Thoracic aorta (tissue), 2 donors: ENCODE measurements around the gene SORCS1. TPM values are rescaled to one million over a fixed set of nuclear protein-coding genes. Genes with fewer than 3 reads are reported as not detected.

Experiments
- ATAC-seq: fragments of 150-250 bp; one replicate; pipeline ENCODE4 v1.8.0; 2017; ENCODE audit warnings: low read depth; ENCODE audit not compliant: insufficient number of reproducible peaks, low FRiP score
- DNase-seq: peaks from one replicate; pipeline ENCODE4 v3.0.0-alpha.2; 2020; ENCODE audit warnings: low spot score
- H3K27ac ChIP-seq, 2 donors: fragments of 200-600 bp; sonication (generic); 1 replicate in 1 of 2; 2 replicates in 1 of 2; pipeline ENCODE4 v1.5.1; 2016; ENCODE audit warnings: mild to moderate bottlenecking in 2 of 2, moderate library complexity in 2 of 2
- H3K27me3 ChIP-seq: fragments of 200-600 bp; sonication (generic); replicated peaks from 2 replicates; pipeline ENCODE4 v1.6.0; 2016; ENCODE audit warnings: mild to moderate bottlenecking; ENCODE audit not compliant: insufficient read depth
- H3K36me3 ChIP-seq: fragments of 200-600 bp; sonication (generic); one replicate; pipeline ENCODE4 v1.5.1; 2016
- H3K4me1 ChIP-seq, 2 donors: fragments of 200-600 bp; sonication (generic); 1 replicate in 1 of 2; 2 replicates in 1 of 2; pipeline versions ENCODE4 v1.5.1 to v1.6.0; 2016; ENCODE audit warnings: low read depth in 2 of 2, mild to moderate bottlenecking in 1 of 2; ENCODE audit not compliant: control insufficient read depth in 1 of 2
- H3K4me3 ChIP-seq: fragments of 200-600 bp; sonication (generic); 2 replicates; pipeline ENCODE4 v1.5.1; 2016; ENCODE audit warnings: mild to moderate bottlenecking
- H3K9me3 ChIP-seq: fragments of 200-600 bp; sonication (generic); 2 replicates; pipeline ENCODE4 v1.5.1; 2016
- CTCF ChIP-seq: fragments of 200-600 bp; sonication (generic); IDR thresholded peaks from one replicate; pipeline ENCODE4 v1.5.1; 2019; ENCODE audit warnings: antibody characterized with exemption
- total RNA-seq, 2 donors: library from RNA; depleted of rRNA; stranded (reverse); fragments of >200 nt; gene quantifications; one replicate each; pipeline versions ENCODE4 v1.1.0 to v1.2.3, GENCODE V29; 2016

SORCS1 gene
- total RNA-seq, 2 donors from 2014 or later = 0.27 to 1.1 TPM

DNA sequence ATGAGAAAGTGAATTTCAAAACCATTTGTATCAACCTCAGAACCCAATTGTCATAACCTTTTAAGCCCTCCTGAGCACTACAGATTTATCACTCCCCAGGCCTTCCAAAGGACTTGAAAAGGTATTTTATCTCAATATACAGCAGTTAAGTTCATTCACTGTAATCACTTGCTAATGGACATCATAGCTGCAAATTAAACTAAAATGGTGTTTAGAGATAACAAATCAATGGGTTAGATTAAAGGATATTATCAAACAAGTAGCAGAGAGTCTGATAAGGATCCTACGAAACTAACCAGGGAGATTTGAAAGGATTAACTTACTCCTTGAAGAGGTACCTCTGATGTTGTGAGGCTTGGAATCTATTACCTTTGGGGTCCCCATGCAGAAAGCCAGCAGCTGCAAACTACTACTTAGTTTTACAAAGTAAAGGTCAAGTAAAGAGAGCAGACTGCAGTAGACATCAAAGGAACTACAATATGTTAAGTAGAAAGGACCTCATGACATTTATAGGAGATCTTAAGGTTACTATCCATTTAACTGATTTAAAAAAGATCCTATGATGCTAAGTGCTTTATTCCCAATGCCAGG, 359.4 kb downstream of the SORCS1 start:
- Histone ChIP-seq H3K4me1 (no peaks in the 10 kb centered on the region), H3K4me3 (no peak overlapping the region), H3K36me3 (no peaks in the 10 kb centered on the region), H3K9me3 (no peaks in the 10 kb centered on the region), H3K27ac (no peak overlapping the region), H3K27me3 (no peaks in the 10 kb centered on the region)
- no peak for TF ChIP-seq CTCF
- DNase-seq (no peak), ATAC-seq (no peak)

DNA sequence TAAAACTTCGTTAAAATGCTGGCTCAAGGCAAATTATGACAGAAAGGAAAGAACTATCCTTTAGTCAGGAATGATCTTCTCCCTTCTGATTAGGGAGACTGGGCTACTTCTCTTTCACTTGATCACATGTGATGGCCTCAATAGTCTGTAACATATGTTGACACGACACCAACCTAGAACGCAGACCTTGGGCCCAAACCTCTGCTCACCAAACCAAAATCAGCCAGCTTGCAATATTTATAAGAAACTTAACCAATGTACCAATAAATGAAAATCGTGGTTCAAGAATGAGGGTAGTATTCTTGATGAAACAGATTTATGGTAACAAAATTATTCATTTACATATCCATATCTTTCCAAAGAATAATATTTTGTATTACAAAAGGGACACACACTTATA, 361.6 kb downstream of the SORCS1 start:
- Histone ChIP-seq H3K27ac (no peak overlapping the region), H3K27me3 (no peaks in the 10 kb centered on the region), H3K4me3 (no peak overlapping the region), H3K9me3 (no peaks in the 10 kb centered on the region), H3K4me1 (no peaks in the 10 kb centered on the region), H3K36me3 (no peaks in the 10 kb centered on the region)
- DNase-seq (no peak), ATAC-seq (no peak)
- TF ChIP-seq CTCF = no peak

DNA sequence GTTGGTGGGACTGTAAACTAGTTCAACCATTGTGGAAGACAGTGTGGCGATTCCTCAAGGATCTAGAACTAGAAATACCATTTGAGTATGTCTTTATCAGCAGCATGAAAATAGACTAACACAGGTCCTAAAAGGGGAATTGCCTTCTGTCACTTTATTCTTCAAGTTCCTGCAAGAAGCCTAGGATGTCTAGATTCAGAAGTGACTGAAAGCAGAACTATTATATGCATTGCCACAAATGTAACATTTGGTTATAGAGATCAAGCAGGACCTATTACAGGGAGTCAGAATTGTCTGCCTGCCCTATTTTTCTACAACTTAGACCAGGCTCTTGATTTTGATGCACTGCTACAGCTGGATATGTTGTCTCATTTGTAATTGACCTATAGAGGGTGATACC, 364.7 kb downstream of the SORCS1 start:
- TF ChIP-seq CTCF = no peak
- Histone ChIP-seq H3K4me1 (no peaks in the 10 kb centered on the region), H3K27ac (no peak overlapping the region), H3K9me3 (no peaks in the 10 kb centered on the region), H3K27me3 (no peaks in the 10 kb centered on the region), H3K4me3 (no peak overlapping the region), H3K36me3 (no peaks in the 10 kb centered on the region)
- no peak for ATAC-seq
- no peak for DNase-seq

DNA sequence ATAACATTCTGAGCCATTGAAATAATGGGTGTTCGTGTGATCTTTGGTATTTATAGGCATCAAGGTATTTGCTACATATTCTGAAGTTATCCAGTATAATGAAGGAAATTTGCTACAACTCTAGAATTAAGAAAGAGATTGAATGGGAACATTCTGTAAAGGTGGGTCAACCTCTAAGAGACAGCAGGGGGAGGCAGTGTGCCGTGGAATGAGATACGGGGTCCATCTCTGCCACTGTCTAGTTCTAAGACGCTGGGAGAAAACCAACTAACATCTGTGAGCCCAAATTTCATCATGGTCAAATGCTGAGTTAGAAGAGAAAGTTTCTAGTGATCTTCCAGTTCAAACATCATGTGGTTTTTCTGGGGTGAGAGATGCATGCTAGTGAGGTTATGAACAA, 368.9 kb downstream of the SORCS1 start:
- H3K27me3 ChIP-seq = no peaks in the 10 kb centered on the region
- H3K27ac ChIP-seq = no peak overlapping the region
- DNase-seq (no peak), ATAC-seq (no peak)
- no peaks in the 10 kb centered on the region for H3K4me1 ChIP-seq
- no peaks in the 10 kb centered on the region for H3K9me3 ChIP-seq
- no peak overlapping the region for H3K4me3 ChIP-seq
- no peaks in the 10 kb centered on the region for H3K36me3 ChIP-seq
- no peak for TF ChIP-seq CTCF

- no peak overlapping the region for H3K27ac ChIP-seq
- no peaks in the 10 kb centered on the region for H3K36me3 ChIP-seq
- ATAC-seq (no peak), DNase-seq (no peak)
- H3K4me3 ChIP-seq = no peak overlapping the region
- no peaks in the 10 kb centered on the region for H3K9me3 ChIP-seq
- H3K4me1 ChIP-seq = no peaks in the 10 kb centered on the region
- TF ChIP-seq CTCF = no peak
- no peaks in the 10 kb centered on the region for H3K27me3 ChIP-seq
Measured at GRCh38 chr10:106793617-106794016, 370.9 kb downstream of the SORCS1 start.
